Measurements from ENCODE around the gene PTPRF.

DNA sequence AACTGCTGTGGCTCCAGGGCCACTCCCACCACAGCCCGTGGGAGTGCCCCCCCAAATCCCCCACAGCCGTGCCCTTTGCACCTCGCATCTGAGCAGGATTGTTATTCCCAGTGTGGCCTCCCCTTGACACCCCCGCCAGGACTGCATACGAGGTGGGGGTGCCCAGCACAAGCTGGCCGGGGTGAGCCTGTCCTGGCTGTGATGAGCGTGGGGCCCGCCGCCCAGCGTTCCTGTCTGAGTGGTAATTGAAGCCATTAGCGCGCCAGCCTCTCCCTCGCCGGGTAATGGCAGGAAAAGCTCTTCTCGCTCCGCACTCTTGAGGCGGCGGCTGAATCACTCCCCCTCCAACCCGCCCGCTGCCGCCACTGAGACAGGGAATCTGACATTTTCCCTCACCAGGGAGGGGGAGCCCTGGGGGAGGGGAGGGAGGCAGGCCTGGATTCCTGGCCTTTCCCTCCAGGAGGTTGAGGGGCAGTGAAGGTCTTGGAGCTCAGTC is 27.7 kb downstream of the PTPRF start:
- TF ChIP-seq, protein P1, sequence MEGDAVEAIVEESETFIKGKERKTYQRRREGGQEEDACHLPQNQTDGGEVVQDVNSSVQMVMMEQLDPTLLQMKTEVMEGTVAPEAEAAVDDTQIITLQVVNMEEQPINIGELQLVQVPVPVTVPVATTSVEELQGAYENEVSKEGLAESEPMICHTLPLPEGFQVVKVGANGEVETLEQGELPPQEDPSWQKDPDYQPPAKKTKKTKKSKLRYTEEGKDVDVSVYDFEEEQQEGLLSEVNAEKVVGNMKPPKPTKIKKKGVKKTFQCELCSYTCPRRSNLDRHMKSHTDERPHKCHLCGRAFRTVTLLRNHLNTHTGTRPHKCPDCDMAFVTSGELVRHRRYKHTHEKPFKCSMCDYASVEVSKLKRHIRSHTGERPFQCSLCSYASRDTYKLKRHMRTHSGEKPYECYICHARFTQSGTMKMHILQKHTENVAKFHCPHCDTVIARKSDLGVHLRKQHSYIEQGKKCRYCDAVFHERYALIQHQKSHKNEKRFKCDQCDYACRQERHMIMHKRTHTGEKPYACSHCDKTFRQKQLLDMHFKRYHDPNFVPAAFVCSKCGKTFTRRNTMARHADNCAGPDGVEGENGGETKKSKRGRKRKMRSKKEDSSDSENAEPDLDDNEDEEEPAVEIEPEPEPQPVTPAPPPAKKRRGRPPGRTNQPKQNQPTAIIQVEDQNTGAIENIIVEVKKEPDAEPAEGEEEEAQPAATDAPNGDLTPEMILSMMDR (IDR thresholded peaks at IDR 0.05) = no peak
- TF ChIP-seq POLR2A (IDR thresholded peaks at IDR 0.05) = no peak

All from lower leg skin (tissue), 3 donors.